WTC11 (cell line): ENCODE data around the gene PBX4. TPM values are rescaled to one million over a fixed set of nuclear protein-coding genes. Genes with fewer than 3 reads are reported as not detected.

Experiments used
- ATAC-seq: fragments of 200-7000 bp; cut with Tn5 transposase; 2 replicates; pipeline ENCODE4 v1.10.0; 2021; ENCODE audit warnings: mild to moderate bottlenecking, moderate library complexity
- CTCF ChIA-PET: fragments of 300-600 bp; sonication (Branson Sonifier 250); formaldehyde crosslinking; loops from one replicate; lab custom pipeline; 2021; ENCODE audit warnings: antibody characterized with exemption; lab: Charles Lee
- POLR2A ChIA-PET: fragments of 350-600 bp; sonication (Branson Sonifier 250); formaldehyde crosslinking; loops from one replicate; lab custom pipeline; 2021; ENCODE audit warnings: antibody characterized with exemption; lab: Charles Lee
- DNase-seq: peaks from one replicate; pipeline ENCODE4 v3.0.0; 2021; ENCODE audit warnings: low spot score
- H3K27ac Mint-ChIP-seq: 2 replicates; pipeline ENCODE4 v1.8.0; 2021; ENCODE audit warnings: mixed read lengths
- H3K27me3 Mint-ChIP-seq: 2 replicates; pipeline ENCODE4 v1.8.0; 2021; ENCODE audit warnings: low read depth, mild to moderate bottlenecking, moderate library complexity, mixed read lengths
- H3K36me3 Mint-ChIP-seq: 2 replicates; pipeline ENCODE4 v1.8.0; 2021; ENCODE audit warnings: mixed read lengths
- H3K4me1 Mint-ChIP-seq: 2 replicates; pipeline ENCODE4 v1.8.0; 2022; ENCODE audit warnings: mixed read lengths
- H3K4me3 Mint-ChIP-seq: 2 replicates; pipeline ENCODE4 v1.8.0; 2021; ENCODE audit warnings: mild to moderate bottlenecking, moderate library complexity, mixed read lengths
- H3K9me3 Mint-ChIP-seq: 2 replicates; pipeline ENCODE4 v1.8.0; 2021; ENCODE audit warnings: mixed read lengths
- ATF1 ChIP-seq: sonication (generic); formaldehyde crosslinking; IDR thresholded peaks from 2 replicates; pipeline ENCODE4 v1.8.1; 2023; ENCODE audit warnings: mild to moderate bottlenecking, moderate library complexity, missing genetic modification reagents
- ATF6 ChIP-seq: sonication (generic); formaldehyde crosslinking; IDR thresholded peaks from 2 replicates; pipeline ENCODE4 v1.8.1; 2023; ENCODE audit warnings: mild to moderate bottlenecking, missing genetic modification reagents
- CDX4 ChIP-seq: fragments of 250-450 bp; sonication (Bioruptor Pico); IDR thresholded peaks from 2 replicates; pipeline ENCODE4 v1.9.0; 2021; ENCODE audit warnings: moderate library complexity, mild to moderate bottlenecking, inconsistent platforms, borderline replicate concordance
- CREM ChIP-seq: sonication (generic); formaldehyde crosslinking; IDR thresholded peaks from 2 replicates; pipeline ENCODE4 v1.8.1; 2022; ENCODE audit warnings: mild to moderate bottlenecking, missing genetic modification reagents, moderate library complexity
- E2F1 ChIP-seq: sonication (generic); formaldehyde crosslinking; IDR thresholded peaks from 2 replicates; pipeline ENCODE4 v1.8.0; 2022; ENCODE audit warnings: mild to moderate bottlenecking, missing genetic modification reagents
- MAX ChIP-seq: sonication (generic); formaldehyde crosslinking; IDR thresholded peaks from 2 replicates; pipeline ENCODE4 v1.8.0; 2022; ENCODE audit warnings: mild to moderate bottlenecking, missing genetic modification reagents
- MYBL2 ChIP-seq: sonication (generic); formaldehyde crosslinking; IDR thresholded peaks from 2 replicates; pipeline ENCODE4 v1.8.1; 2023; ENCODE audit warnings: mild to moderate bottlenecking, moderate library complexity, missing genetic modification reagents
- NR2C2 ChIP-seq: sonication (generic); formaldehyde crosslinking; IDR thresholded peaks from 2 replicates; pipeline ENCODE4 v1.8.0; 2022; ENCODE audit warnings: mild to moderate bottlenecking, missing genetic modification reagents
- PREB ChIP-seq: sonication (generic); formaldehyde crosslinking; IDR thresholded peaks from 2 replicates; pipeline ENCODE4 v1.8.1; 2022; ENCODE audit warnings: mild to moderate bottlenecking, missing genetic modification reagents, moderate library complexity, borderline replicate concordance
- RELA ChIP-seq: sonication (generic); formaldehyde crosslinking; IDR thresholded peaks from 2 replicates; pipeline ENCODE4 v1.8.1; 2022; ENCODE audit warnings: missing genetic modification reagents, mild to moderate bottlenecking, borderline replicate concordance
- SMAD3 ChIP-seq: sonication (generic); formaldehyde crosslinking; IDR thresholded peaks from 2 replicates; pipeline ENCODE4 v1.8.0; 2022; ENCODE audit warnings: missing genetic modification reagents, mild to moderate bottlenecking, borderline replicate concordance
- SP1 ChIP-seq: sonication (generic); formaldehyde crosslinking; conservative IDR thresholded peaks from 2 replicates; pipeline ENCODE4 v1.8.1; 2022; ENCODE audit warnings: missing genetic modification reagents
- ZBTB21 ChIP-seq: sonication (generic); formaldehyde crosslinking; IDR thresholded peaks from 2 replicates; pipeline ENCODE4 v1.8.1; 2023; ENCODE audit warnings: mild to moderate bottlenecking, missing genetic modification reagents, borderline replicate concordance
- ZMAT4 ChIP-seq: fragments of 250-450 bp; sonication (Bioruptor Pico); IDR thresholded peaks from 2 replicates; pipeline ENCODE4 v1.9.0; 2021; ENCODE audit warnings: mild to moderate bottlenecking
- ZNF425 ChIP-seq: fragments of 250-450 bp; sonication (Bioruptor Pico); conservative IDR thresholded peaks from 2 replicates; pipeline ENCODE4 v1.9.0; 2021; ENCODE audit warnings: mild to moderate bottlenecking
- ZNF532 ChIP-seq: fragments of 250-450 bp; sonication (Bioruptor Pico); IDR thresholded peaks from 2 replicates; pipeline ENCODE4 v1.9.0; 2021; ENCODE audit warnings: mild to moderate bottlenecking, borderline replicate concordance
- ZSCAN18 ChIP-seq: fragments of 250-450 bp; sonication (Bioruptor Pico); IDR thresholded peaks from 2 replicates; pipeline ENCODE4 v2.1.2; 2022; ENCODE audit warnings: mild to moderate bottlenecking, moderate library complexity
- total RNA-seq: library from RNA; stranded (reverse); gene quantifications from 3 replicates; pipeline ENCODE4 v1.2.3, GENCODE V29; 2021

The PBX4 gene
- total RNA-seq, 1 experiment from 2014 or later = 3.2 TPM

- H3K27me3 Mint-ChIP-seq = no peaks in the 10 kb centered on the region; the same call in 1 of the 2 replicates
- H3K9me3 Mint-ChIP-seq = peaks cover 8% of the 10 kb centered on the region
- H3K27ac Mint-ChIP-seq = no peak overlapping the region
- no peak overlapping the region for H3K4me3 Mint-ChIP-seq
- ATAC-seq (no peak), DNase-seq (no peak)
- peaks cover 7% of the 10 kb centered on the region for H3K4me1 Mint-ChIP-seq
- H3K36me3 Mint-ChIP-seq = peaks cover 6% of the 10 kb centered on the region
- TF ChIP-seq ZMAT4 (CRISPR knock-in tag) (no peak), MAX (CRISPR knock-in tag) (no peak), SMAD3 (CRISPR knock-in tag) (no peak), NR2C2 (no peak), CDX4 (no peak), ATF1 (no peak), ATF6 (CRISPR knock-in tag) (no peak), MYBL2 (CRISPR knock-in tag) (no peak), ZSCAN18 (CRISPR knock-in tag) (no peak), PREB (CRISPR knock-in tag) (no peak), SP1 (CRISPR knock-in tag) (no peak), RELA (CRISPR knock-in tag) (no peak), E2F1 (CRISPR knock-in tag) (no peak), CREM (no peak)
- ChIA-PET CTCF (interaction anchor here (1.0 to 2.6 kb wide), 3 partner anchors 17 to 66 kb away, joined by 3 to 8 read pairs (median 3); no protein-coding TSS in a partner anchor), POLR2A (interaction anchor here (0.5 to 0.6 kb wide), 2 partner anchors 51 to 1057 kb away, joined by 3 to 4 read pairs; no protein-coding TSS in a partner anchor)
These were observed 47.3 kb downstream of the PBX4 start for GRCh38 chr19:19571071-19571786.

- Mint-ChIP-seq H3K36me3 (peaks cover 6% of the 10 kb centered on the region), H3K9me3 (peaks cover 8% of the 10 kb centered on the region), H3K4me1 (peaks cover 4% of the 10 kb centered on the region), H3K27ac (no peak overlapping the region), H3K4me3 (no peak overlapping the region), H3K27me3 (no peaks in the 10 kb centered on the region; the same call in 1 of the 2 replicates)
- CTCF ChIA-PET = interaction anchor here (1.1 to 2.6 kb wide), 2 partner anchors 16 to 18 kb away, joined by 3 to 8 read pairs; no protein-coding TSS in a partner anchor
- POLR2A ChIA-PET = no interaction called here
- no peak for ATAC-seq
- no peak for DNase-seq
- TF ChIP-seq ZNF532 (CRISPR knock-in tag) (no peak), ZNF425 (CRISPR knock-in tag) (no peak), ZBTB21 (CRISPR knock-in tag) (no peak), ATF6 (CRISPR knock-in tag) (no peak)
These were observed 47.9 kb downstream of the PBX4 start for GRCh38 chr19:19570571-19570970.
